ENCODE data around the gene C19orf38. TPM values are rescaled to one million over a fixed set of nuclear protein-coding genes. Genes with fewer than 3 reads are reported as not detected.

Gene C19orf38
- total RNA-seq, 1 donor: under 0.01 TPM

DNA sequence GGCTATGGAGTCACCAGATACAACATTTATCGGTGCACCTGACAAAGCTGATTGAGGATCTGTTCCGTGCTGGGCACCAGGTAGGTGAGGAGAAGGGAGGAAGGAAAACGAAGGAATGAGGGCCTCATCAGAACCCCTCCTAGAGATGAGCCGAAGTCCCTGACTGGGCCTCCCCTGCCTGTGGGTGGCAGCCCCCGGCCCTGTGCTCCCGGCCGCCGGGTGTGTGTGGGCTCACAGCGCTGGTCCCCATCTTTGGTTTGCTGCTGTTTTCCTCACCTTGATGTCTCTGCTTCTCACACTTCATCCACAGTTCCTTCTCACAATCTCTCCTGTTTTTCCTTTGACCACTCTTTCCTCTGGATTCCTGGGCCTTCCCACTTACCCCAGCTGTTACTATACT lies 45.0 kb upstream of the C19orf38 start:
- H3K36me3 ChIP-seq (ENCODE audit: insufficient read depth, low read length): peaks cover 50% of the 10 kb centered on the region
- TF ChIP-seq, protein P1, sequence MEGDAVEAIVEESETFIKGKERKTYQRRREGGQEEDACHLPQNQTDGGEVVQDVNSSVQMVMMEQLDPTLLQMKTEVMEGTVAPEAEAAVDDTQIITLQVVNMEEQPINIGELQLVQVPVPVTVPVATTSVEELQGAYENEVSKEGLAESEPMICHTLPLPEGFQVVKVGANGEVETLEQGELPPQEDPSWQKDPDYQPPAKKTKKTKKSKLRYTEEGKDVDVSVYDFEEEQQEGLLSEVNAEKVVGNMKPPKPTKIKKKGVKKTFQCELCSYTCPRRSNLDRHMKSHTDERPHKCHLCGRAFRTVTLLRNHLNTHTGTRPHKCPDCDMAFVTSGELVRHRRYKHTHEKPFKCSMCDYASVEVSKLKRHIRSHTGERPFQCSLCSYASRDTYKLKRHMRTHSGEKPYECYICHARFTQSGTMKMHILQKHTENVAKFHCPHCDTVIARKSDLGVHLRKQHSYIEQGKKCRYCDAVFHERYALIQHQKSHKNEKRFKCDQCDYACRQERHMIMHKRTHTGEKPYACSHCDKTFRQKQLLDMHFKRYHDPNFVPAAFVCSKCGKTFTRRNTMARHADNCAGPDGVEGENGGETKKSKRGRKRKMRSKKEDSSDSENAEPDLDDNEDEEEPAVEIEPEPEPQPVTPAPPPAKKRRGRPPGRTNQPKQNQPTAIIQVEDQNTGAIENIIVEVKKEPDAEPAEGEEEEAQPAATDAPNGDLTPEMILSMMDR (IDR thresholded peaks at IDR 0.05; ENCODE audit: extremely low read depth, low read depth, low read length): no peak
- no peak for DNase-seq (ENCODE audit: insufficient read length, low spot score, missing footprints)

DNA sequence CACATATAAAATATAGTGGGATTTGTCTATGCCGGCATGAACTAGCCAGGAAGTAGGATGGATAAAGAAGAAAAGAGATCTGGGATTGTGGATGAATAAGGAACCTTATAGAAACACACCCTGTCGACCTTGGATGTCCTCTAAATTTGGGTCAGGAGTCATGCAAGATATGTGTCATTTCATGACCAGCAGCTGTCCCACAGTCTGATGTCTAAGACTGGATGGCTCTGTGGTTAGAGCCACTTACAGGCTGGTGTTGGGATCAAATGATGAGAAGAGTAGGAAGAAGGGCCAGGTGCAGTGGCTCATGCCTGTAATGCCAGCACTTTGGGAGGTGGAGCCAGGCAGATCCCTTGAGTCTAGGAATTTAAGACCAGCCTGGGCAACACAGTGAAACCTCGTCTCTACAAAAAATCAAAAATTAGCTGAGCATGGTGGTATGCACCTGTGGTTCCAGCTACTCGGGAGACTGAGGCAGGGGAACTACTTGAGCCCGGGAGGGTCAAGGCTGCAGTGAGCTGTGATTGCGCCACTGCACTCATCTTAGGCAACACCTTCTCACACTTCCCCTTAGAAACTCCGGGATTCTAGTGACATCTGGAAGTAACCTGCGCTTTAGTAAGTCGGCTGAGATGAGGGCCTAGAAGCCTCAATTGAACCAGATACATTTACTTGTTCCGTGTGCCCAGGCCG lies 43.0 kb upstream of the C19orf38 start:
- no peaks in the 10 kb centered on the region for H3K27me3 ChIP-seq (ENCODE audit: insufficient read depth, low read length)
- no peaks in the 10 kb centered on the region for H3K4me1 ChIP-seq (ENCODE audit: insufficient read depth, low read length)
- H3K27ac ChIP-seq (ENCODE audit: low read depth, low read length): no peak overlapping the region
- H3K4me2 ChIP-seq (ENCODE audit: insufficient read depth, low read length): no peak overlapping the region
- H3K9me3 ChIP-seq (ENCODE audit: low read depth, low read length): no peaks in the 10 kb centered on the region
- no peak overlapping the region for H2AFZ ChIP-seq (ENCODE audit: low read length)
- TF ChIP-seq, protein P1 (IDR thresholded peaks at IDR 0.05; ENCODE audit: extremely low read depth, low read depth, low read length): no peak
- no peaks in the 10 kb centered on the region for H4K20me1 ChIP-seq (ENCODE audit: insufficient read depth, low read length)
- H3K4me3 ChIP-seq (ENCODE audit: insufficient read depth, low read length): no peak overlapping the region
- H3K79me2 ChIP-seq (ENCODE audit: insufficient read depth, low read length): no peaks in the 10 kb centered on the region
- H3K36me3 ChIP-seq (ENCODE audit: insufficient read depth, low read length): peaks cover 43% of the 10 kb centered on the region
- no peak for DNase-seq (ENCODE audit: insufficient read length, low spot score, missing footprints)

More for the DNA sequence above, 45.0 kb upstream of the C19orf38 start:
- Histone ChIP-seq H3K4me1 (ENCODE audit: insufficient read depth, low read length) (no peaks in the 10 kb centered on the region), H3K4me3 (ENCODE audit: insufficient read depth, low read length) (no peak overlapping the region), H3K79me2 (ENCODE audit: insufficient read depth, low read length) (no peaks in the 10 kb centered on the region), H3K9me3 (ENCODE audit: low read depth, low read length) (no peaks in the 10 kb centered on the region), H4K20me1 (ENCODE audit: insufficient read depth, low read length) (no peaks in the 10 kb centered on the region), H3K27me3 (ENCODE audit: insufficient read depth, low read length) (no peaks in the 10 kb centered on the region), H3K4me2 (ENCODE audit: insufficient read depth, low read length) (no peak overlapping the region), H3K27ac (ENCODE audit: low read depth, low read length) (no peak overlapping the region), H2AFZ (ENCODE audit: low read length) (no peak overlapping the region)

DNA sequence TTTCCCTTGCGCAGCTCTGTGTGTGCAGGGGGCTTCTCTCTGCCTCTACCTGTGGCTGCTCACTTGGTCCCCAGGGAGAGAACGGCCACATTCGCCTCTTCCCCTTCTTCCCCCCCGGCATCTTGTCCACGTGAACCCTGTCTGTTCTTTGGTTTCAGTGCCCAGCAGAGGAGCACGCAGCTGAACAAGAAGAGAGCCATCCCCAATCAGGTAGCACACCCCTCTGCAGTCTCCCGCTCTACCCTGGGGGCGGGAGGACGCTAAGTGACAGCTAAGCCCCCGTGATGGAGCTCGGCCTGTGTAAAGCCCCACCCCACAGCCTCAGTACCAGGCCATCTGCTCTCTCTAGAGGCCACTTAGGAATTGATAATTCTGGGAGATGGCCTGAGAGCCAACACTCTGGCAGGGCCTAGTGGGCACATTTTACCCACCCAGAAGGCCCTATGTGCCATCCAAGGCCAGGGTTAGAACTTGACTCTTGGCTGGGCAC lies 42.4 kb upstream of the C19orf38 start:
- Histone ChIP-seq H3K9me3 (ENCODE audit: low read depth, low read length) (no peaks in the 10 kb centered on the region), H2AFZ (ENCODE audit: low read length) (no peak overlapping the region), H3K27ac (ENCODE audit: low read depth, low read length) (no peak overlapping the region), H3K27me3 (ENCODE audit: insufficient read depth, low read length) (no peaks in the 10 kb centered on the region), H3K79me2 (ENCODE audit: insufficient read depth, low read length) (no peaks in the 10 kb centered on the region), H4K20me1 (ENCODE audit: insufficient read depth, low read length) (no peaks in the 10 kb centered on the region), H3K4me2 (ENCODE audit: insufficient read depth, low read length) (no peak overlapping the region), H3K4me3 (ENCODE audit: insufficient read depth, low read length) (no peak overlapping the region), H3K4me1 (ENCODE audit: insufficient read depth, low read length) (no peaks in the 10 kb centered on the region), H3K36me3 (ENCODE audit: insufficient read depth, low read length) (peaks cover 42% of the 10 kb centered on the region)
- no peak for DNase-seq (ENCODE audit: insufficient read length, low spot score, missing footprints)
- TF ChIP-seq, protein P1 (IDR thresholded peaks at IDR 0.05; ENCODE audit: extremely low read depth, low read depth, low read length): no peak

DNA sequence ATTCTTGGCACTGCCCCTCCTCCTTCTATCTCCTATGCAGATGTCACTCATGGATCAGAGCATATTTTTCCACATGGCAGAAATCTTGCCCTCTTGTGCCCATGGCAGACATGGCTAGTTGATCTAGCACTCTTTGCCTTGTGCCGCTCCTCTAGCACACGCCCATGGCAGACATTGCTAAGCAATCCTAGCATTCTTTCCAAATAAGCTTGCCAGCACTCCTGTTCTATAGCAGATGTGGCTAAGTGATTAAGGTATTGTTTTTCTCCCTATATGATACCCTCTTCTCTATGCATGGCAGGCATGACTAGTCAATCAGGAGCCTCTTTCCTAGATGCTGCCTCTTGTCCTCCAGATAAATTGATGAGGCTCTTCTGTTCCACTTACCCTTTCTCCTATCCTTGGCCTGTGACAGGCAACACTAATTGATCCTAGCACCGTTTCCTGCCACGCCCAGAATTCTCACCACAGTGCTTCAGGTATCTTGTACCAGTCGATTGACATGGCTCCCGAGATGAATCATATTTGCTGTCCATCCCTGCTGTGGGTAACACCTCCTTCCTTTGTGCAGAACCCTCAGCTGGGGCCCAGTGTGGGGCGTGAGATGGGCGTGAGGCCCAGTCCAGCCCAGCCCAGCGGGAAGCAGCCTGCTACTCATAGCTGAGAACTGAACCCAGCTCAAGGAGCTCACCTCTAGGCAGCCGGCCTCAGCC lies 39.1 kb upstream of the C19orf38 start:
- H3K4me3 ChIP-seq (ENCODE audit: insufficient read depth, low read length): no peak overlapping the region
- peaks cover 6% of the 10 kb centered on the region for H3K79me2 ChIP-seq (ENCODE audit: insufficient read depth, low read length)
- DNase-seq (ENCODE audit: insufficient read length, low spot score, missing footprints): no peak
- H3K9me3 ChIP-seq (ENCODE audit: low read depth, low read length): no peaks in the 10 kb centered on the region
- no peak overlapping the region for H2AFZ ChIP-seq (ENCODE audit: low read length)
- no peak overlapping the region for H3K4me2 ChIP-seq (ENCODE audit: insufficient read depth, low read length)
- no peaks in the 10 kb centered on the region for H3K27me3 ChIP-seq (ENCODE audit: insufficient read depth, low read length)
- peaks cover 2% of the 10 kb centered on the region for H4K20me1 ChIP-seq (ENCODE audit: insufficient read depth, low read length)
- TF ChIP-seq, protein P1 (IDR thresholded peaks at IDR 0.05; ENCODE audit: extremely low read depth, low read depth, low read length): no peak
- peaks cover 14% of the 10 kb centered on the region for H3K4me1 ChIP-seq (ENCODE audit: insufficient read depth, low read length)
- peaks cover 57% of the 10 kb centered on the region for H3K36me3 ChIP-seq (ENCODE audit: insufficient read depth, low read length)
- H3K27ac ChIP-seq (ENCODE audit: low read depth, low read length): no peak overlapping the region
